OCI-LY7 (cell line): Measurements from ENCODE around the gene CSTB. TPM values are rescaled to one million over a fixed set of nuclear protein-coding genes. Genes with fewer than 3 reads are reported as not detected.
A peak's percentile ranks its signal among the peaks of the same experiment; 100 is the strongest.

Source experiments
- BruUV-seq: library from RNA; stranded (reverse); fragments of 400-500 nt; replicated peaks from 2 replicates; lab custom pipeline; 2021; lab: Mats Ljungman, UMichigan
- CTCF ChIA-PET: fragments of 300-600 bp; sonication (Branson Sonifier 250); formaldehyde crosslinking; loops from one replicate; lab custom pipeline; 2022; ENCODE audit warnings: antibody characterized with exemption; ENCODE audit not compliant: unreplicated experiment; lab: Charles Lee
- POLR2A ChIA-PET: fragments of 300-600 bp; sonication (Branson Sonifier 250); formaldehyde crosslinking; loops from one replicate; lab custom pipeline; 2022; ENCODE audit warnings: antibody characterized with exemption; lab: Charles Lee
- DNase-seq: peaks from one replicate; pipeline ENCODE4 v3.0.0-alpha.2; 2015; ENCODE audit warnings: low spot score
- H2AFZ ChIP-seq: fragments of 200-600 bp; sonication (generic), shearing (Covaris generic); 2 replicates; pipeline ENCODE4 v1.6.1; 2014; ENCODE audit warnings: mild to moderate bottlenecking, antibody characterized with exemption, low read length, moderate library complexity
- H3K27ac ChIP-seq: fragments of 200-600 bp; sonication (generic); 2 replicates; pipeline ENCODE4 v1.5.1; 2014; ENCODE audit warnings: mixed run types, low read depth, mild to moderate bottlenecking, moderate library complexity, low read length, inconsistent platforms; ENCODE audit not compliant: poor library complexity, severe bottlenecking
- H3K36me3 ChIP-seq: fragments of 200-600 bp; sonication (generic); 2 replicates; pipeline ENCODE4 v1.6.1; 2014; ENCODE audit warnings: mild to moderate bottlenecking, antibody characterized with exemption, low read length, moderate library complexity, mixed read lengths; ENCODE audit not compliant: insufficient read depth
- H3K4me1 ChIP-seq: fragments of 200-600 bp; sonication (generic); 2 replicates; pipeline ENCODE4 v1.5.1; 2014; ENCODE audit warnings: mild to moderate bottlenecking, low read length; ENCODE audit not compliant: insufficient read depth, poor library complexity, severe bottlenecking
- H3K4me2 ChIP-seq: fragments of 200-600 bp; sonication (generic); 2 replicates; pipeline ENCODE4 v1.6.1; 2014; ENCODE audit warnings: mild to moderate bottlenecking, low read length
- H3K4me3 ChIP-seq: fragments of 200-600 bp; sonication (generic); 2 replicates; pipeline ENCODE4 v1.5.1; 2014; ENCODE audit warnings: mild to moderate bottlenecking, low read depth, low read length; ENCODE audit not compliant: poor library complexity, severe bottlenecking
- H3K79me2 ChIP-seq: fragments of 200-600 bp; sonication (generic); 2 replicates; pipeline ENCODE4 v1.6.1; 2016; ENCODE audit warnings: low read depth, mild to moderate bottlenecking, low read length, moderate library complexity, mixed read lengths; ENCODE audit not compliant: insufficient read depth
- H3K9me2 ChIP-seq: fragments of 200-600 bp; sonication (generic); 2 replicates; pipeline ENCODE4 v1.6.1; 2016; ENCODE audit warnings: mild to moderate bottlenecking, low read length, mixed read lengths; ENCODE audit not compliant: insufficient read depth
- H3K9me3 ChIP-seq: fragments of 200-600 bp; sonication (generic); 2 replicates; pipeline ENCODE4 v1.6.1; 2014; ENCODE audit warnings: mild to moderate bottlenecking, mixed run types, low read length, mixed read lengths
- H4K20me1 ChIP-seq: fragments of 200-600 bp; sonication (generic); 2 replicates; pipeline ENCODE4 v1.6.1; 2014; ENCODE audit warnings: mild to moderate bottlenecking, antibody characterized with exemption, low read length, moderate library complexity, mixed read lengths; ENCODE audit not compliant: insufficient read depth
- EZH2phosphoT487 ChIP-seq: fragments of 200-600 bp; sonication (generic); IDR thresholded peaks from 2 replicates; pipeline ENCODE4 v1.6.1; 2018; ENCODE audit warnings: low read depth, borderline replicate concordance, mild to moderate bottlenecking, mixed run types, antibody characterized with exemption, low read length, moderate library complexity, mixed read lengths
- intact Hi-C: fragments of 100-400 bp; cut with micrococcal nuclease; formaldehyde crosslinking; loops from one replicate; pipeline ENCODE4 v1.10.0; 2022; ENCODE audit not compliant: unreplicated experiment
- total RNA-seq, 2 experiments: library from RNA; depleted of rRNA in 1 of 2; stranded (reverse); fragments of >200 nt in 1 of 2; shearing (Covaris generic) in 1 of 2; gene quantifications; 2 replicates each; pipeline ENCODE4 v1.2.3, GENCODE V29; 2014 to 2022
- TF ChIP-seq, protein P1 (sequence below): fragments of 200-600 bp; sonication (generic); conservative IDR thresholded peaks from 2 replicates; pipeline ENCODE4 v1.5.1; 2014; ENCODE audit warnings: mild to moderate bottlenecking, antibody characterized with exemption, low read length, moderate library complexity, mixed read lengths

CSTB gene
- total RNA-seq, 2 experiments from 2014 or later, result 15.6 to 33.3 TPM

DNA sequence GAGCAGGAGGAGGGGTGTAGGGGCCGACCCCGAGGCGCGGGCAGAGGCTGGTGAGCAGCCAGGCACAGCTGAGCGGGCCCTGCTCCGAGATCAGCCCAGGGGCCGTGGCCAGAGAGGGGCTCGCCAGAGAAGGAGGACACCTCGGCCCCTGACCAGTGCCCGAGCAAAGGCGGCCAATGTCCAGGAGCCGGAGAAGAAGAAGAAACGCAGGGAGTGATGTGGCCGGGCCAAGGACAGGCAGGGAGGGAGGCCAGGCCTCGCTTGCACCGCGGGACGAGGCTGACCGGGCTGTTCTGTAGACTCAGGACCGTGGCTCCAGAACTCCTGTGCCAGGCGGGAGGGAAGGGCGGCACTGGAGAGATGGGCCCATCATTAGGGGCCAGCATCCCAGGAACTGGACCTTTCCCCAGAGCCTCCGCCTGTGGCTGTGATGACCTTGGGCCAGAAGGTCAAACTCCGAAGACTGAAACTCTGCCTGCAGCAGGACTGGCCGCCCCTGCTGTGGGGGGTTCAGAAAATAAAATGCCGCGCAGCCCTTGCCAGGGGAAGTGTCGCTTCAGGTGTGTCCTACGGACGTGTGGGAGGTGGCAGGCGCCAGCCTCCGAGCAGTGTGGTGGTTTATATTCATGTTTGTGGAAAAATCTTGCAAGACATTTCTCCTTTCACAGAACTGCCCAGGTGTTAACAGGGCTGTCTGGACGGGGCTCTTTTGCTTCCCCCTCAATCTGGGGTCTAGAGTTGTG lies 27.6 kb upstream of the CSTB start:
- intact Hi-C loops, result no loop called here
- ChIA-PET CTCF (no interaction called here), POLR2A (interaction anchor here (0.7 to 1.2 kb wide), 2 partner anchors 11 to 96 kb away, joined by 3 to 4 read pairs; no protein-coding TSS in a partner anchor)
- Histone ChIP-seq H3K4me2 (no peak overlapping the region), H3K9me3 (no peaks in the 10 kb centered on the region), H3K9me2 (no peaks in the 10 kb centered on the region), H2AFZ (no peak overlapping the region), H3K79me2 (0 out of 2 replicates have a peak, but pooled peaks cover 4% of the 10 kb centered on the region), H4K20me1 (no peaks in the 10 kb centered on the region), H3K36me3 (peaks cover 75% of the 10 kb centered on the region), H3K4me1 (peaks cover 48% of the 10 kb centered on the region), H3K4me3 (no peak overlapping the region), H3K27ac (peak overlapping the region; percentile 96)
- no TSS peak for BruUV-seq
- TF ChIP-seq EZH2phosphoT487, result no peak
- TF ChIP-seq, protein P1, sequence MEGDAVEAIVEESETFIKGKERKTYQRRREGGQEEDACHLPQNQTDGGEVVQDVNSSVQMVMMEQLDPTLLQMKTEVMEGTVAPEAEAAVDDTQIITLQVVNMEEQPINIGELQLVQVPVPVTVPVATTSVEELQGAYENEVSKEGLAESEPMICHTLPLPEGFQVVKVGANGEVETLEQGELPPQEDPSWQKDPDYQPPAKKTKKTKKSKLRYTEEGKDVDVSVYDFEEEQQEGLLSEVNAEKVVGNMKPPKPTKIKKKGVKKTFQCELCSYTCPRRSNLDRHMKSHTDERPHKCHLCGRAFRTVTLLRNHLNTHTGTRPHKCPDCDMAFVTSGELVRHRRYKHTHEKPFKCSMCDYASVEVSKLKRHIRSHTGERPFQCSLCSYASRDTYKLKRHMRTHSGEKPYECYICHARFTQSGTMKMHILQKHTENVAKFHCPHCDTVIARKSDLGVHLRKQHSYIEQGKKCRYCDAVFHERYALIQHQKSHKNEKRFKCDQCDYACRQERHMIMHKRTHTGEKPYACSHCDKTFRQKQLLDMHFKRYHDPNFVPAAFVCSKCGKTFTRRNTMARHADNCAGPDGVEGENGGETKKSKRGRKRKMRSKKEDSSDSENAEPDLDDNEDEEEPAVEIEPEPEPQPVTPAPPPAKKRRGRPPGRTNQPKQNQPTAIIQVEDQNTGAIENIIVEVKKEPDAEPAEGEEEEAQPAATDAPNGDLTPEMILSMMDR, result no peak
- no peak for DNase-seq

DNA sequence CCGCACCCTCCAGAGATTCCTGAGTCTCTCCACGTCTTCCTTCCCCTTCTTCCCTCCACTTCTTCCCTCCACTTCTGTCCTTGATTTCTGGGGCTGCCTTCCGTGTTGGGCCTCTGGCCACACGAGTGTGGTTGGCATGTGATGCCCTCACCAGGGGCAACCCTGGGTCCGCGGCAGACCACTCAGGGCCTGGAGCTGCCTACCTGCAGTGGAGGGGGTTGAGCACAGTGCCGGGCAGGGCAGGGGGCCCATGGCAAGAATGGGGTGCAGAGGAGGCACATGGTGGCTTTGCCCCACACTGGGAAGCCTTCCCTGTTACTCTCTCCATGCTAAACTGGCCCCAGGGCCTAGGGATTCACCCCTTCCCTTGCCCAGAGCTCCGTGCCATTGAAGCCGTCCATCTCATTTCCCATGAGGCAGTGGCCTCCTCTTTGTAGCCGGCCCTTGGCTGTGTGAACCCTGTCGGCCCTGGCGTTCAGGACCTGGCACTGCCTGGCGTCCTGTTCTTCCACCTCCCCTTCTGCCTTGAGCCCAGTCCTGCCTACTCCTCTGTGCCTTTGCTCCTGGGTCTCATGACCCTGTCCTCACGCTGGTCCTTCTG lies 26.7 kb upstream of the CSTB start:
- peaks cover 85% of the 10 kb centered on the region for H3K36me3 ChIP-seq
- CTCF ChIA-PET, result no interaction called here
- no TSS peak for BruUV-seq
- POLR2A ChIA-PET, result no interaction called here
- H3K79me2 ChIP-seq, result 0 out of 2 replicates have a peak, but pooled peaks cover 4% of the 10 kb centered on the region
- intact Hi-C loops, result no loop called here
- TF ChIP-seq EZH2phosphoT487, result no peak
- TF ChIP-seq, protein P1, result no peak
- H3K4me2 ChIP-seq, result no peak overlapping the region
- H3K4me3 ChIP-seq, result no peak overlapping the region
- DNase-seq, result no peak
- H3K9me3 ChIP-seq, result no peaks in the 10 kb centered on the region
- H2AFZ ChIP-seq, result no peak overlapping the region
- no peaks in the 10 kb centered on the region for H4K20me1 ChIP-seq
- no peaks in the 10 kb centered on the region for H3K9me2 ChIP-seq
- no peak overlapping the region for H3K27ac ChIP-seq
- H3K4me1 ChIP-seq, result peaks cover 39% of the 10 kb centered on the region
